Measurements from ENCODE around the gene POLR1G. TPM values are rescaled to one million over a fixed set of nuclear protein-coding genes. Genes with fewer than 3 reads are reported as not detected.
"Not testable (repeated sequence)": the region's sequence is repeated elsewhere in the genome, so short reads cannot be mapped to it uniquely, and the experiment has no call there.

Gene POLR1G
- polyA plus RNA-seq, 2 of the 4 experiments (the other 2 are of a cell fraction), result 15.1 to 31.2 TPM

DNA sequence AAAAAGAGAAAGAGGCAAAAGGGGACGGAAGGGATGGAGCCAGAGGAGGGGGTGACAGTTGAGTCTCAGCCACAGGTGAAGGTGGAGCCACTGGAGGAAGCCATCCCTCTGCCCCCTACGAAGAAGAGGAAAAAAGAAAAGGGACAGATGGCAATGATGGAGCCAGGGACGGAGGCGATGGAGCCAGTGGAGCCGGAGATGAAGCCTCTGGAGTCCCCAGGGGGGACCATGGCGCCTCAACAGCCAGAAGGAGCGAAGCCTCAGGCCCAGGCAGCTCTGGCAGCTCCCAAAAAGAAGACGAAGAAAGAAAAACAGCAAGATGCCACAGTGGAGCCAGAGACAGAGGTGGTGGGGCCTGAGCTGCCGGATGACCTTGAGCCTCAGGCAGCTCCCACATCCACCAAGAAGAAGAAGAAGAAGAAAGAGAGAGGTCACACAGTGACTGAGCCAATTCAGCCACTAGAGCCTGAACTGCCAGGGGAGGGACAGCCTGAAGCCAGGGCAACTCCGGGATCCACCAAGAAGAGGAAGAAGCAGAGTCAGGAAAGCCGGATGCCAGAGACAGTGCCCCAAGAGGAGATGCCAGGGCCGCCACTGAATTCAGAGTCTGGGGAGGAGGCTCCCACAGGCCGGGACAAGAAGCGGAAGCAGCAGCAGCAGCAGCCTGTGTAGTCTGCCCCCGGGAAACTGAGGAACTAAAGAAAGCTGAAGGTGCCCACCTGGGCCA, 2.5 kb downstream of the POLR1G start:
- 83% methylated on average over 15 of the region's 15 CpGs for WGBS (ENCODE audit: missing lambda C conversion rate)
- 0 out of 6 replicates have a peak overlapping the region, but pooled peaks of 1 of the 2 experiments have one; percentile 3 for H3K27ac ChIP-seq
- POLR2A ChIA-PET, result interaction anchor here (1.0 kb wide), 1 partner anchor 15 kb away, joined by 5 read pairs; no protein-coding TSS in a partner anchor

DNA sequence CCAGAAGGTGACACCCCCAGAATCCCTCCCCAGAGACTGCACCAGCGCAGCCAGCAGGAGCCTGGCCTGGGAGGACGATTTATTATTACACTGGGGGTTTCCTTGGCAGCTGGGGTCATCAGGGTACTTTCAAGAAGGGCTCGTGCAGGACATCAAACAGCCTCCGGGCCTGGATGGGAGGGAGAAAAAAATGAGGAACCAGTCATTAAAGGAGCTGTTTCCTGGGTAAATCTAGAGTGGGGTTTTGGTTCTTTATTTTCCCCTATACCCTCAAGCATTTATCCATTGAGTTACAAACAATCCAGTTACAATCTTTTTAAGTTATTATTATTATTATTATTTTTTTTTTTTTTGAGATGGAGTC, 3.1 kb downstream of the POLR1G start:
- no peak for FAIRE-seq
- DNase-seq (ENCODE audit: low read depth in 1 of 2, low spot score in 1 of 2), result no peak
- 0 out of 2 replicates have a peak, but pooled peaks have one; percentile 31 for TF ChIP-seq POLR2AphosphoS2 (conservative IDR thresholded peaks at IDR 0.05; ENCODE audit: low read length)
- TF ChIP-seq CBX2 (IDR thresholded peaks at IDR 0.05; ENCODE audit: borderline replicate concordance, low read depth), result no peak
- Histone ChIP-seq H3K4me2 (no peak overlapping the region), H3K27ac (0 out of 6 replicates have a peak overlapping the region, but pooled peaks of 1 of the 2 experiments have one; percentile 3), H3K4me1 (peaks cover 11% of the 10 kb centered on the region), H3K4me3 (no peak overlapping the region), H3K9me3 (no peaks in the 10 kb centered on the region)
- CTCF ChIA-PET, result interaction anchor here (1.0 to 3.1 kb wide), 6 partner anchors 11 to 273 kb away, joined by 3 to 17 read pairs (median 7); no protein-coding TSS in a partner anchor
- POLR2A ChIA-PET, result interaction anchor here (0.6 to 1.0 kb wide), 3 partner anchors 15 to 281 kb away, joined by 3 to 5 read pairs (median 4); no protein-coding TSS in a partner anchor
- 69% methylated on average over 4 of the region's 4 CpGs for whole genome bisulfite sequencing (ENCODE audit: missing lambda C conversion rate)
- no peak for ATAC-seq

More for the DNA sequence above, 2.5 kb downstream of the POLR1G start:
- no peak for FAIRE-seq
- no peak for DNase-seq (ENCODE audit: low read depth in 1 of 2, low spot score in 1 of 2)
- H3K4me2 ChIP-seq, result no peak overlapping the region
- no peak for ATAC-seq
- no peak overlapping the region for H3K4me3 ChIP-seq
- CTCF ChIA-PET, result interaction anchor here (1.0 to 3.1 kb wide), 7 partner anchors 7 to 273 kb away, joined by 3 to 17 read pairs (median 8); no protein-coding TSS in a partner anchor
- H3K4me1 ChIP-seq, result peaks cover 16% of the 10 kb centered on the region
- TF ChIP-seq PBX3 (IDR thresholded peaks at IDR 0.05) (no peak), ZC3H11A (IDR thresholded peaks at IDR 0.05) (no peak)
- H3K9me3 ChIP-seq, result no peaks in the 10 kb centered on the region

DNA sequence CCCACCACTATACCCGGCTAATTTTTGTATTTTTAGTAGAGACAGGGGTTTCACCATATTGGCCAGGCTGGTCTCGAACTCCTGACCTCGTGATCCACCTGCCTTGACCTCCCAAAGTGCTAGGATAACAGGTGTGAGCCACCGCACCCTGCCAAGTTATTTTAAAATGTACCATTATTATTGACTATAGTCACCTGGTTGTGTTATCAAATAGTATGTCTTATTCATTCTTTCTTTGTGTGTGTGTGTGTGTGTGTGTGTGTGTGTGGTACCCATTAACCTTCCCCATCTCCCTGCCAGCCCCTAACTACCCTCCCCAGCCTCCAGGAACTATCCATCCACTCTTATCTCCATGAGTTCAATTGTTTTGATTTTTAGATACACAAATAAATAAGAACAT, 3.9 kb downstream of the POLR1G start:
- not testable (repeated sequence) for H3K9me3 ChIP-seq; FAIRE-seq; H3K4me2 ChIP-seq; DNase-seq (ENCODE audit: low read depth in 1 of 2, low spot score in 1 of 2); H3K27ac ChIP-seq; ATAC-seq; H3K4me3 ChIP-seq
- 0 out of 2 replicates have a peak, but pooled peaks have one; percentile 40 for TF ChIP-seq HOXA7 (CRISPR knock-in tag; IDR thresholded peaks at IDR 0.05)
- H3K4me1 ChIP-seq, result peaks cover 11% of the 10 kb centered on the region
- ChIA-PET POLR2A (interaction anchor here (0.6 to 1.0 kb wide), 2 partner anchors 14 to 49 kb away, joined by 4 to 5 read pairs; no protein-coding TSS in a partner anchor), CTCF (interaction anchor here (1.1 to 1.8 kb wide), 2 partner anchors 18 to 148 kb away, joined by 3 to 6 read pairs; no protein-coding TSS in a partner anchor)
- WGBS (ENCODE audit: missing lambda C conversion rate), result 97% methylated on average over 4 of the region's 4 CpGs

- ChIA-PET POLR2A (no interaction called here), CTCF (interaction anchor here (0.7 to 7.9 kb wide), 11 partner anchors 10 to 332 kb away, joined by 3 to 73 read pairs (median 5); partner anchors contain the start of gene PPP1R13L)
- Histone ChIP-seq H3K9me3 (no peaks in the 10 kb centered on the region), H3K27ac (no peak overlapping the region), H3K4me2 (no peak overlapping the region), H3K4me3 (no peak overlapping the region), H3K4me1 (0 out of 3 replicates have a peak, but pooled peaks cover 4% of the 10 kb centered on the region)
- no peak for FAIRE-seq
- TF ChIP-seq NPAS2 (CRISPR knock-in tag; IDR thresholded peaks at IDR 0.05; ENCODE audit: borderline replicate concordance), result no peak
- no peak for TF ChIP-seq HOXB13 (CRISPR knock-in tag; IDR thresholded peaks at IDR 0.05; ENCODE audit: low read depth)
- TF ChIP-seq NR3C1 (IDR thresholded peaks at IDR 0.05), result no peak
- TF ChIP-seq GATA3 (IDR thresholded peaks at IDR 0.05; ENCODE audit: borderline replicate concordance), result no peak
- TF ChIP-seq CBX2 (IDR thresholded peaks at IDR 0.05; ENCODE audit: borderline replicate concordance, low read depth), result no peak
- no peak for TF ChIP-seq FOXS1 (CRISPR knock-in tag; IDR thresholded peaks at IDR 0.05)
- no peak for TF ChIP-seq JUN (IDR thresholded peaks at IDR 0.05)
- TF ChIP-seq SMC3 (IDR thresholded peaks at IDR 0.05), result no peak
- TF ChIP-seq EHF (CRISPR knock-in tag; IDR thresholded peaks at IDR 0.05), result no peak
- TF ChIP-seq RCOR1 (IDR thresholded peaks at IDR 0.05; ENCODE audit: low read depth, low read length), result no peak
- no peak for TF ChIP-seq ZC3H11A (IDR thresholded peaks at IDR 0.05)
- TF ChIP-seq EP300 (IDR thresholded peaks at IDR 0.05), result no peak
- no peak for ATAC-seq
- no peak for DNase-seq (ENCODE audit: low read depth in 1 of 2, low spot score in 1 of 2)
- WGBS (ENCODE audit: missing lambda C conversion rate), result 92% methylated on average over 6 of the region's 6 CpGs
These were observed 7.1 kb downstream of the POLR1G start for GRCh38 chr19:45413497-45413896.

Data from A549 (cell line).